ENCODE results near the gene MMP14. TPM values are rescaled to one million over a fixed set of nuclear protein-coding genes. Genes with fewer than 3 reads are reported as not detected.

MMP14 gene
- total RNA-seq, 1 donor from 2014 or later: 187 TPM

DNA sequence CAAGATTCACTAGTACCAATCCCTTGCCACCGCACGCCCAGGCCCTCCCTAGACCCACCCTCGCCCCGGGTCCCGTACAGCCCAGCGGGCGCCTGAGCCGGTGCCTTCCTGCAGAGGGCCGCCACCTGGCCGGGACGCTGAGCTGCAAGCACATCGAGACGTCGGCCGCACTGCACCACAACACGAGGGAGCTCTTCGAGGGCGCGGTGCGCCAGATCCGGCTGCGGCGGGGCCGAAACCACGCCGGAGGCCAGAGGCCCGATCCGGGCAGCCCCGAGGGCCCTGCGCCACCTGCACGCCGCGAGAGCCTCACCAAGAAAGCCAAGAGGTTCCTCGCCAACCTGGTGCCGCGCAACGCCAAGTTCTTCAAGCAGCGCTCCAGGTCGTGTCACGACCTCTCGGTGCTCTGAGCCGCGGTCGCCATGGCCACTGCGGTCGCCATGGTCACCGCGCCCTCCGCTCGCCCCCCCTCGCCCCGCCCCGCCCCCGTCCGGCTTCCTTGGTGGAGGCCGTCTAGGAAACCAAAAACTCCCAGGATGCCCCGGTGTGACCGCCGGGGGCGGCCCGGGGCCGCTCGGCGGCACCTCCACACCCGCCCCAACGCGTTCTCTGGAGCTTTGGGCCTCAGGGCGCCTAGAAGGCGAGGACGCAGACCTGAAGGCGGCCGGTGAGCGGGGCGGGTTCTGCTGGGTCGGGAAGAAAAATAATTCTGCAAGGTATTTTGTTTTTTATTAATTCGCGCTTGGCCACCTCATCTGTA lies 50.3 kb downstream of the MMP14 start:
- H3K36me3 ChIP-seq: no peaks in the 10 kb centered on the region
- H3K9me3 ChIP-seq: no peaks in the 10 kb centered on the region
- no peaks in the 10 kb centered on the region for H3K27me3 ChIP-seq
- no peak for DNase-seq (ENCODE audit: extremely low spot score in 2 of 2)
- peak overlapping the region; percentile 53 for H3K27ac ChIP-seq
- peaks cover 24% of the 10 kb centered on the region for H3K4me1 ChIP-seq
- TF ChIP-seq, protein P1, sequence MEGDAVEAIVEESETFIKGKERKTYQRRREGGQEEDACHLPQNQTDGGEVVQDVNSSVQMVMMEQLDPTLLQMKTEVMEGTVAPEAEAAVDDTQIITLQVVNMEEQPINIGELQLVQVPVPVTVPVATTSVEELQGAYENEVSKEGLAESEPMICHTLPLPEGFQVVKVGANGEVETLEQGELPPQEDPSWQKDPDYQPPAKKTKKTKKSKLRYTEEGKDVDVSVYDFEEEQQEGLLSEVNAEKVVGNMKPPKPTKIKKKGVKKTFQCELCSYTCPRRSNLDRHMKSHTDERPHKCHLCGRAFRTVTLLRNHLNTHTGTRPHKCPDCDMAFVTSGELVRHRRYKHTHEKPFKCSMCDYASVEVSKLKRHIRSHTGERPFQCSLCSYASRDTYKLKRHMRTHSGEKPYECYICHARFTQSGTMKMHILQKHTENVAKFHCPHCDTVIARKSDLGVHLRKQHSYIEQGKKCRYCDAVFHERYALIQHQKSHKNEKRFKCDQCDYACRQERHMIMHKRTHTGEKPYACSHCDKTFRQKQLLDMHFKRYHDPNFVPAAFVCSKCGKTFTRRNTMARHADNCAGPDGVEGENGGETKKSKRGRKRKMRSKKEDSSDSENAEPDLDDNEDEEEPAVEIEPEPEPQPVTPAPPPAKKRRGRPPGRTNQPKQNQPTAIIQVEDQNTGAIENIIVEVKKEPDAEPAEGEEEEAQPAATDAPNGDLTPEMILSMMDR (IDR thresholded peaks at IDR 0.05): no peak
- TF ChIP-seq POLR2AphosphoS5 (IDR thresholded peaks at IDR 0.05; ENCODE audit: insufficient read depth in 1 of 2, low read depth in 1 of 2): peak in 1 of 2 donors; percentile 75
- intact Hi-C loops (cut with DNase I): no loop called here
- peak overlapping the region; percentile 50 to 65 for H3K4me3 ChIP-seq

DNA sequence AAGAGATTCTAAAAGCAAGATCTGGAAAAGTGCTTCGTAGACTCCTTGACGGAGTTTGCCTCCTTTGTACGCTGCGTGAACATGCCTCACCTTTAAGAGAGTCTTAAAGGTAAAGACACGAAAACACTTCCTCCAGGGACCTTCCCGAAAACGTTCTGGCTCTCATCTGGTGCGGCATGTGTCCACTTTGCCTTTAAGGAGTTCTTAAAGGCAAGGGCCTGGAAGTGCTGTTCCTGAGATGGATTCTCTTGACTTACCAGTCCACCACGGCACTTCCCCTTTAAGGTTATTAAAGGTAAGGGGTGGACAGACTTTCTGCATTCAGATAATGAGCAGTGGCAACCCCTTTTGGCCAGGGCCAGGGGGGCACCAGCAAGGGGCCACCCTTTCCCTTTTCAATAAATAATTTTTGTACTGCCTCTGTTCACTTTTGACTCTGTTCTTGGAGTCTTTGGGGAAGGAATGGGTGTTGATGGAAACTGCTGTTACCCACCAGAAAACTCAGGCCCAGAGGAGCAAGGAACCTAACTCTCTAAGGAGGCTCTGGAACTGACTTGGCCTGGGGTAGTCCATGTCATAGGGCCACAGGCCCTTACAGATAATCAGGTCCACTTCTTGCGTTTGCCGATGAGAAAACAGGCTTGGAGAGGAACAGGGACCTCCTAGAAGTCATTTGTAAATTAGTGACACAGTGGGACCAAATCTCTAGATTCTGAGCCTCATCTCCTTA lies 51.0 kb downstream of the MMP14 start:
- H3K4me3 ChIP-seq: peak overlapping the region; percentile 50 to 65
- H3K27me3 ChIP-seq: no peaks in the 10 kb centered on the region
- peaks cover 24% of the 10 kb centered on the region for H3K4me1 ChIP-seq
- DNase-seq (ENCODE audit: extremely low spot score in 2 of 2): no peak
- H3K36me3 ChIP-seq: no peaks in the 10 kb centered on the region
- H3K9me3 ChIP-seq: no peaks in the 10 kb centered on the region
- peak overlapping the region; percentile 53 for H3K27ac ChIP-seq
- intact Hi-C loops (cut with DNase I): no loop called here
- TF ChIP-seq, protein P1 (IDR thresholded peaks at IDR 0.05): no peak
- TF ChIP-seq POLR2AphosphoS5 (IDR thresholded peaks at IDR 0.05; ENCODE audit: insufficient read depth in 1 of 2, low read depth in 1 of 2) (peak; percentile 7 to 13), POLR2A (IDR thresholded peaks at IDR 0.05) (no peak)

DNA sequence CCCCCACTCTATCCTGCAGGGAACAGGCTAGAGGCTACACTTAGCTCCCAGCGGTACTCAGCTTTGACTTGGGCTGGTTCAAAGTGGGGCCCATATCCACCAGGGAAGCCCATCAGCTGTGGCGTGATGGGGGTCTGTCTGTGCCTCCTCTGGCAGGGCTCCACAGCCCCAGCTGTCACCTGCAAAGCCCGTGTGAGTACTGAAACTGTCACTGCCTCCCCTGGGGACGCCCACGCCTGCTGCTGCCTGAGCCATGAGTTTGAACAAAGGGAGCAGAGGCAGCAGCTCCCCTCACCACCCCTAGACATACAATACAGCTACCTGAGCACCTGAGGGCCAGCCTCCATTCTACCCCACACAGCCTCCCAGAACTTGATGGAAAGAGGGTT lies 51.6 kb downstream of the MMP14 start:
- intact Hi-C loops (cut with DNase I): no loop called here
- DNase-seq (ENCODE audit: extremely low spot score in 2 of 2): no peak
- no peak for TF ChIP-seq POLR2A (IDR thresholded peaks at IDR 0.05)
- no peak for TF ChIP-seq POLR2AphosphoS5 (IDR thresholded peaks at IDR 0.05; ENCODE audit: insufficient read depth in 1 of 2, low read depth in 1 of 2)
- TF ChIP-seq, protein P1 (IDR thresholded peaks at IDR 0.05): no peak
- no peaks in the 10 kb centered on the region for H3K36me3 ChIP-seq
- no peaks in the 10 kb centered on the region for H3K9me3 ChIP-seq
- no peaks in the 10 kb centered on the region for H3K27me3 ChIP-seq
- H3K27ac ChIP-seq: no peak overlapping the region
- H3K4me3 ChIP-seq: peak overlapping the region; percentile 50 to 65
- H3K4me1 ChIP-seq: peaks cover 24% of the 10 kb centered on the region

DNA sequence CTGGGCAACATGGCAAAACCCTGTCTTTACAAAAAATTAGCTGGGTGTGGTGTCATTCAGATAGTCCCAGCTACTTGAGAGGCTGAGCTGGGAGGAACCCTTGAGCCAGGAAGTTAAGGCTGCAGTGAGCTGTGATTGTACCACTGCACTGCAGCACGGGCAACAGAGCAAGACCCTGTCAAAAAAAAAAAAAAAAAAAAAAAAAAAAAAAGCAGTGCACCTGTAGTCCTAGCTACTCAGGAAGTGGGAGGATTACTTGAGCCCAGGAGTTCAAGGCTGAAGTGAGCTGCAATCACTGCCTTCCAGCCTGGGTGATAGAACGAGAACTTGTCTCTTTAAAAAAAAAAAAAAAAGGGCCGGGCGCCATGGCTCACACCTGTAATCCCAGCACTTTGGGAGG lies 52.3 kb downstream of the MMP14 start:
- TF ChIP-seq POLR2A (IDR thresholded peaks at IDR 0.05): no peak
- TF ChIP-seq, protein P1 (IDR thresholded peaks at IDR 0.05): no peak
- no peak for TF ChIP-seq POLR2AphosphoS5 (IDR thresholded peaks at IDR 0.05; ENCODE audit: insufficient read depth in 1 of 2, low read depth in 1 of 2)
- no peaks in the 10 kb centered on the region for H3K27me3 ChIP-seq
- H3K27ac ChIP-seq: no peak overlapping the region
- DNase-seq (ENCODE audit: extremely low spot score in 2 of 2): no peak
- H3K4me3 ChIP-seq: no peak overlapping the region
- no peaks in the 10 kb centered on the region for H3K9me3 ChIP-seq
- intact Hi-C loops (cut with DNase I): no loop called here
- H3K36me3 ChIP-seq: no peaks in the 10 kb centered on the region
- H3K4me1 ChIP-seq: peaks cover 20% of the 10 kb centered on the region

DNA sequence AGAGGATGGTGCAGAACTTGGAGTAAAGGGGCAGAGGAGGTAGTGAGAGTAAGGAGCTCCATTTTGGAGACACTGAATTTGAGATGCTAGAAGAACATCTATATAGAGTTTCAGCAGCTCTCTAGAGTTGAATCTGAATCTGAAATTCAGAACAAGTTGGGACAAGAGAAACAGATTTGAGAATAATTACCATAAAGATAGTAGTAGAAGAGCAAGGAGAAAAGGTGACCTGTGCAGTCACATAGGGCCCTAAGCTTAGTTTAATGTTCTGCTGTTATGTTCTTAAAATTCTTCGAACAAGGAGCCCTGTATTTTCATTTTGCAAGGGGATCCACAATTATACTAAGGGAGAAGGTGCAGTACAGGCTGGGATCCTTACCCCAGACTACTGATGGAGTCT lies 54.0 kb downstream of the MMP14 start:
- H3K36me3 ChIP-seq: no peaks in the 10 kb centered on the region
- intact Hi-C loops (cut with DNase I): no loop called here

More for the DNA sequence above, 54.0 kb downstream of the MMP14 start:
- H3K9me3 ChIP-seq: no peaks in the 10 kb centered on the region
- H3K27ac ChIP-seq: no peak overlapping the region
- no peak overlapping the region for H3K4me3 ChIP-seq
- H3K4me1 ChIP-seq: peaks cover 20% of the 10 kb centered on the region
- no peak for DNase-seq (ENCODE audit: extremely low spot score in 2 of 2)
- no peaks in the 10 kb centered on the region for H3K27me3 ChIP-seq
- TF ChIP-seq POLR2A (IDR thresholded peaks at IDR 0.05): no peak
- TF ChIP-seq, protein P1 (IDR thresholded peaks at IDR 0.05): no peak
- TF ChIP-seq POLR2AphosphoS5 (IDR thresholded peaks at IDR 0.05; ENCODE audit: insufficient read depth in 1 of 2, low read depth in 1 of 2): no peak

All from vagina (tissue), 2 donors.